Measurements from ENCODE around the gene TRAFD1. TPM values are rescaled to one million over a fixed set of nuclear protein-coding genes. Genes with fewer than 3 reads are reported as not detected.
"Not testable (repeated sequence)": the region's sequence is repeated elsewhere in the genome, so short reads cannot be mapped to it uniquely, and the experiment has no call there.

The TRAFD1 gene
- total RNA-seq, 1 experiment from 2014 or later: 38.8 TPM

- DNase-seq: peak; percentile 19
- BruUV-seq (replicated peaks): TSS peak; percentile 32
- H3K4me3 Mint-ChIP-seq (ENCODE audit: low read depth, unreplicated experiment): peak overlapping the region; percentile 91
- no peaks in the 10 kb centered on the region for H3K9me3 Mint-ChIP-seq (ENCODE audit: low read depth, unreplicated experiment)
- peak overlapping the region; percentile 94 for H3K27ac Mint-ChIP-seq (ENCODE audit: unreplicated experiment)
- TF ChIP-seq CTCF (IDR thresholded peaks at IDR 0.05; ENCODE audit: unreplicated experiment): no peak
- H3K4me1 Mint-ChIP-seq (ENCODE audit: low read depth, unreplicated experiment): peaks cover 44% of the 10 kb centered on the region
- CTCF ChIA-PET: interaction anchor here (0.6 to 1.0 kb wide), 2 partner anchors 18 to 77 kb away, joined by 3 to 4 read pairs; partner anchors contain the start of gene TRAFD1
- no peaks in the 10 kb centered on the region for H3K27me3 Mint-ChIP-seq (ENCODE audit: unreplicated experiment)
- peaks cover 75% of the 10 kb centered on the region for H3K36me3 Mint-ChIP-seq (ENCODE audit: insufficient read depth, unreplicated experiment)
- intact Hi-C loops (cut with micrococcal nuclease; ENCODE audit: unreplicated experiment): loop anchor here (1.0 to 5.0 kb wide), 2 partner anchors 11 to 40 kb away; no protein-coding TSS in a partner anchor
Measured at GRCh38 chr12:112107306-112108201, 17.8 kb upstream of the TRAFD1 start.

- no peaks in the 10 kb centered on the region for H3K9me3 Mint-ChIP-seq (ENCODE audit: low read depth, unreplicated experiment)
- no peak for TF ChIP-seq CTCF (IDR thresholded peaks at IDR 0.05; ENCODE audit: unreplicated experiment)
- peak; percentile 92 for DNase-seq
- intact Hi-C loops (cut with micrococcal nuclease; ENCODE audit: unreplicated experiment): loop anchor here (1.0 to 5.0 kb wide), 2 partner anchors 12 to 39 kb away; no protein-coding TSS in a partner anchor
- H3K27ac Mint-ChIP-seq (ENCODE audit: unreplicated experiment): peak within 1 kb of the TSS; percentile 94
- peak within 1 kb of the TSS; percentile 91 for H3K4me3 Mint-ChIP-seq (ENCODE audit: low read depth, unreplicated experiment)
- BruUV-seq (replicated peaks): no TSS peak
- peaks cover 69% of the 10 kb centered on the region for H3K36me3 Mint-ChIP-seq (ENCODE audit: insufficient read depth, unreplicated experiment)
- H3K27me3 Mint-ChIP-seq (ENCODE audit: unreplicated experiment): no peaks in the 10 kb centered on the region
- CTCF ChIA-PET: interaction anchor here (0.7 to 1.1 kb wide), 4 partner anchors 17 to 1662 kb away, joined by 4 to 6 read pairs (median 4); partner anchors contain the start of gene TRAFD1
- H3K4me1 Mint-ChIP-seq (ENCODE audit: low read depth, unreplicated experiment): peaks cover 53% of the 10 kb centered on the region
Measured at GRCh38 chr12:112108202-112109079, 16.9 kb upstream of the TRAFD1 start, which contains the start of gene NAA25. TSS of gene NAA25 (minus strand) at chr12:112108783. CDS start at chr12:112108773, 10 bp downstream.

- intact Hi-C loops (cut with micrococcal nuclease; ENCODE audit: unreplicated experiment): loop anchor here (10.0 kb wide), 1 partner anchor 274 kb away; the partner anchor contains the start of gene HECTD4
- DNase-seq; H3K4me3 Mint-ChIP-seq (ENCODE audit: low read depth, unreplicated experiment); H3K27me3 Mint-ChIP-seq (ENCODE audit: unreplicated experiment); BruUV-seq (replicated peaks); H3K9me3 Mint-ChIP-seq (ENCODE audit: low read depth, unreplicated experiment): not testable (repeated sequence)
- Mint-ChIP-seq H3K27ac (ENCODE audit: unreplicated experiment) (peak overlapping the region; percentile 46), H3K36me3 (ENCODE audit: insufficient read depth, unreplicated experiment) (peaks cover 43% of the 10 kb centered on the region), H3K4me1 (ENCODE audit: low read depth, unreplicated experiment) (peaks cover 38% of the 10 kb centered on the region)
- CTCF ChIA-PET: interaction anchor here (0.7 to 1.5 kb wide), 2 partner anchors 12 to 198 kb away, joined by 5 to 7 read pairs; no protein-coding TSS in a partner anchor
Measured at GRCh38 chr12:112110787-112111662, 14.3 kb upstream of the TRAFD1 start.

GRCh38 chr12:112111931-112112330 is 13.4 kb upstream of the TRAFD1 start:
- peak; percentile 19 for DNase-seq
- BruUV-seq (replicated peaks): no TSS peak
- Mint-ChIP-seq H3K27me3 (ENCODE audit: unreplicated experiment) (no peaks in the 10 kb centered on the region), H3K4me1 (ENCODE audit: low read depth, unreplicated experiment) (peaks cover 39% of the 10 kb centered on the region), H3K4me3 (ENCODE audit: low read depth, unreplicated experiment) (peak overlapping the region; percentile 50), H3K36me3 (ENCODE audit: insufficient read depth, unreplicated experiment) (peaks cover 36% of the 10 kb centered on the region), H3K27ac (ENCODE audit: unreplicated experiment) (peak overlapping the region; percentile 92), H3K9me3 (ENCODE audit: low read depth, unreplicated experiment) (no peaks in the 10 kb centered on the region)
- CTCF ChIA-PET: interaction anchor here (0.6 to 1.5 kb wide), 7 partner anchors 11 to 197 kb away, joined by 3 to 7 read pairs (median 4); partner anchors contain the start of genes ERP29, TMEM116 and TRAFD1
- no peak for TF ChIP-seq CTCF (IDR thresholded peaks at IDR 0.05; ENCODE audit: unreplicated experiment)
- intact Hi-C loops (cut with micrococcal nuclease; ENCODE audit: unreplicated experiment): loop anchor here (10.0 kb wide), 1 partner anchor 273 kb away; the partner anchor contains the start of gene HECTD4

All from Calu3 (cell line).